Endothelial cell of umbilical vein (primary cell): ENCODE measurements around the gene CHRNA7. TPM values are rescaled to one million over a fixed set of nuclear protein-coding genes. Genes with fewer than 3 reads are reported as not detected.

Experiments used
- BruUV-seq: library from RNA; stranded (reverse); fragments of 400-500 nt; replicated peaks from 2 replicates; lab custom pipeline; 2021; lab: Mats Ljungman, UMichigan
- CTCF ChIA-PET: fragments of 300-600, 350-600 bp; sonication (Branson Sonifier 250); formaldehyde crosslinking; loops from one replicate; lab custom pipeline; 2021; ENCODE audit warnings: antibody characterized with exemption, inconsistent platforms; lab: Charles Lee
- POLR2A ChIA-PET: fragments of 300-600, 350-600 bp; sonication (Branson Sonifier 250); formaldehyde crosslinking; loops from one replicate; lab custom pipeline; 2021; ENCODE audit warnings: antibody characterized with exemption, inconsistent platforms; lab: Charles Lee
- DNase-seq: peaks from one replicate; pipeline ENCODE4 v3.0.0-alpha.2; 2011; ENCODE audit warnings: low read depth, low spot score
- FAIRE-seq: peaks from 2 replicates; lab custom pipeline; 2011; peaks lifted over from hg19 to GRCh38; lab: Jason Lieb, UNC
- H2AFZ ChIP-seq: 2 replicates; pipeline ENCODE4 v1.6.0; 2012; ENCODE audit warnings: low read depth, low read length, control low read depth, inconsistent platforms
- H3K27ac ChIP-seq: 2 replicates; pipeline ENCODE4 v1.5.1; 2011; ENCODE audit warnings: low read depth, mild to moderate bottlenecking, control low read depth, low read length, moderate library complexity; ENCODE audit not compliant: insufficient read depth
- H3K27me3 ChIP-seq, 2 experiments: 2 replicates each; pipeline versions ENCODE4 v1.6.0 to v1.6.1; 2011; ENCODE audit warnings: low read length in 2 of 2, mixed read lengths in 1 of 2; ENCODE audit not compliant: control insufficient read depth in 2 of 2, insufficient read depth in 2 of 2
- H3K36me3 ChIP-seq, 2 experiments: 2 replicates in 1 of 2; 3 replicates in 1 of 2; pipeline ENCODE4 v1.5.1; 2011; ENCODE audit warnings: low read length in 2 of 2, mild to moderate bottlenecking in 1 of 2, moderate library complexity in 1 of 2; ENCODE audit not compliant: control insufficient read depth in 2 of 2, insufficient read depth in 2 of 2; ENCODE audit errors: extremely low read depth in 1 of 2
- H3K4me1 ChIP-seq: 3 replicates; pipeline ENCODE4 v1.5.1; 2011; ENCODE audit warnings: mild to moderate bottlenecking, low read length; ENCODE audit not compliant: control insufficient read depth, insufficient read depth; ENCODE audit errors: extremely low read depth
- H3K4me2 ChIP-seq: 2 replicates; pipeline ENCODE4 v1.6.1; 2011; ENCODE audit warnings: low read length, control low read depth, mixed read lengths; ENCODE audit not compliant: insufficient read depth
- H3K4me3 ChIP-seq, 3 experiments: fragments of 200-600 bp in 1 of 3; sonication (generic), shearing (Covaris generic) in 1 of 3; replicated peaks in 1 of 3; 2 replicates each; pipeline ENCODE4 v1.5.1; 2011 to 2016; ENCODE audit warnings: control low read depth in 3 of 3, low read length in 3 of 3, mild to moderate bottlenecking in 2 of 3, inconsistent platforms in 1 of 3, low read depth in 1 of 3, moderate library complexity in 1 of 3; ENCODE audit not compliant: insufficient read depth in 1 of 3
- H3K79me2 ChIP-seq: 2 replicates; pipeline ENCODE4 v1.6.0; 2012; ENCODE audit warnings: low read length, inconsistent platforms; ENCODE audit not compliant: control insufficient read depth, insufficient read depth
- H3K9ac ChIP-seq: replicated peaks from 2 replicates; pipeline ENCODE3; 2011; ENCODE audit warnings: low read length, control low read depth; ENCODE audit not compliant: insufficient read depth; ENCODE audit errors: extremely low read depth
- H3K9me1 ChIP-seq: replicated peaks from 3 replicates; pipeline ENCODE4 v1.6.0; 2011; ENCODE audit warnings: mild to moderate bottlenecking, low read length; ENCODE audit not compliant: control insufficient read depth, insufficient read depth; ENCODE audit errors: extremely low read depth
- H3K9me3 ChIP-seq: replicated peaks from 2 replicates; pipeline ENCODE4 v1.5.1; 2012; ENCODE audit warnings: low read length, inconsistent platforms; ENCODE audit not compliant: control insufficient read depth, insufficient read depth
- H4K20me1 ChIP-seq: replicated peaks from 2 replicates; pipeline ENCODE3; 2011; ENCODE audit warnings: mild to moderate bottlenecking, low read length; ENCODE audit not compliant: control insufficient read depth, insufficient read depth; ENCODE audit errors: extremely low read depth
- CTCF ChIP-seq, 2 donors: IDR thresholded peaks; 1 replicate in 1 of 2; 2 replicates in 1 of 2; pipeline ENCODE4 v1.5.1; 2011; ENCODE audit warnings: low read length in 2 of 2, mild to moderate bottlenecking in 2 of 2, moderate library complexity in 2 of 2, control low read depth in 1 of 2, inconsistent platforms in 1 of 2, low read depth in 1 of 2; ENCODE audit not compliant: insufficient read depth in 1 of 2; ENCODE audit errors: extremely low read depth in 1 of 2
- EZH2 ChIP-seq: IDR thresholded peaks from 2 replicates; pipeline ENCODE4 v1.6.1; 2012; ENCODE audit warnings: borderline replicate concordance, low read depth, mild to moderate bottlenecking, moderate library complexity, low read length, inconsistent platforms; ENCODE audit not compliant: severe bottlenecking
- FOS ChIP-seq: IDR thresholded peaks from 2 replicates; pipeline ENCODE4 v1.6.1; 2011; ENCODE audit warnings: mild to moderate bottlenecking, low read length, moderate library complexity, borderline replicate concordance; ENCODE audit not compliant: insufficient read depth
- GATA2 ChIP-seq: IDR thresholded peaks from 2 replicates; pipeline ENCODE4 v1.7.0; 2011; ENCODE audit warnings: low read depth, mild to moderate bottlenecking, moderate library complexity, mixed read lengths, low read length; ENCODE audit not compliant: insufficient read length, insufficient read depth
- JUN ChIP-seq: IDR thresholded peaks from 2 replicates; pipeline ENCODE4 v1.6.1; 2011; ENCODE audit warnings: borderline replicate concordance, low read depth; ENCODE audit not compliant: insufficient read length, insufficient read depth
- MYC ChIP-seq: IDR thresholded peaks from one replicate; pipeline ENCODE4 v1.6.1; 2011; ENCODE audit warnings: mild to moderate bottlenecking, low read depth, low read length
- POLR2A ChIP-seq: IDR thresholded peaks from 2 replicates; pipeline ENCODE4 v1.6.1; 2012; ENCODE audit warnings: low read depth, mild to moderate bottlenecking, control low read depth, low read length
- POLR2AphosphoS5 ChIP-seq: IDR thresholded peaks from 2 replicates; pipeline ENCODE4 v1.6.1; 2012; ENCODE audit warnings: low read depth, mild to moderate bottlenecking, control low read depth, low read length, moderate library complexity; ENCODE audit not compliant: insufficient read depth
- dilution Hi-C: fragments of 300-500 bp; cut with MboI; formaldehyde crosslinking; loops from one replicate; pipeline ENCODE4 v1.15.0; 2019; ENCODE audit warnings: low sequenced_read_pairs; ENCODE audit not compliant: extremely low pct_ligation_motif_present
- intact Hi-C: fragments of 100-400 bp; cut with micrococcal nuclease; formaldehyde crosslinking; loops from one replicate; pipeline ENCODE4 v1.10.0; 2022
- polyA plus RNA-seq, 4 experiments: library from polyadenylated mRNA; depleted of rRNA in 3 of 4; stranded (reverse) in 3 of 4; unstranded in 1 of 4; fragments of >200 nt; gene quantifications; 2 replicates each; pipeline versions ENCODE4 v1.2.1 to v1.2.3, GENCODE V29; 2011 to 2012; ENCODE audit warnings: missing spikeins in 1 of 4
- total RNA-seq: library from RNA; stranded (reverse); gene quantifications from 2 replicates; pipeline ENCODE4 v1.2.3, GENCODE V29; 2021
- TF ChIP-seq, protein P1 (sequence below): IDR thresholded peaks from 2 replicates; pipeline ENCODE4 v1.6.1; 2011; ENCODE audit not compliant: insufficient read depth, insufficient read length

The CHRNA7 gene
- total and polyA plus RNA-seq, 2 donors (not counting 3 experiments of a cell fraction or from before 2014, with no cell fraction given) = 0.70 to 2.6 TPM

- BruUV-seq = no TSS peak
- H3K27me3 ChIP-seq = no peaks in the 10 kb centered on the region
- no peak overlapping the region for H3K4me2 ChIP-seq
- no peaks in the 10 kb centered on the region for H3K9me1 ChIP-seq
- DNase-seq (no peak), FAIRE-seq (no peak)
- no peak for TF ChIP-seq CTCF (IDR thresholded peaks at IDR 0.05; ENCODE audit: extremely low read depth in 1 of 2, insufficient read depth in 1 of 2, low read depth in 1 of 2, low read length in 2 of 2)
- no peak for TF ChIP-seq EZH2
- no peak for TF ChIP-seq MYC
- TF ChIP-seq FOS = no peak
- no peak for TF ChIP-seq GATA2
- TF ChIP-seq POLR2A = no peak
- TF ChIP-seq JUN = no peak
- TF ChIP-seq POLR2AphosphoS5 = no peak
- TF ChIP-seq, protein P1, sequence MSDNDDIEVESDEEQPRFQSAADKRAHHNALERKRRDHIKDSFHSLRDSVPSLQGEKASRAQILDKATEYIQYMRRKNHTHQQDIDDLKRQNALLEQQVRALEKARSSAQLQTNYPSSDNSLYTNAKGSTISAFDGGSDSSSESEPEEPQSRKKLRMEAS = no peak
- no peak overlapping the region for H2AFZ ChIP-seq
- dilution Hi-C loops (no loop called here), intact Hi-C loops (no loop called here)
- no peaks in the 10 kb centered on the region for H3K36me3 ChIP-seq
- no peaks in the 10 kb centered on the region for H4K20me1 ChIP-seq
- H3K27ac ChIP-seq = no peak overlapping the region
- POLR2A ChIA-PET = no interaction called here
- no peak overlapping the region for H3K4me3 ChIP-seq
- no peaks in the 10 kb centered on the region for H3K4me1 ChIP-seq
- H3K79me2 ChIP-seq = no peaks in the 10 kb centered on the region
- no peak overlapping the region for H3K9ac ChIP-seq
- CTCF ChIA-PET = no interaction called here
- H3K9me3 ChIP-seq = no peaks in the 10 kb centered on the region
Observed at GRCh38 chr15:32057876-32058425, 27.6 kb downstream of the CHRNA7 start.
